Right cardiac atrium (tissue), 5 donors: ENCODE measurements around the gene BIVM. TPM values are rescaled to one million over a fixed set of nuclear protein-coding genes. Genes with fewer than 3 reads are reported as not detected.
"Not testable (repeated sequence)": the region's sequence is repeated elsewhere in the genome, so short reads cannot be mapped to it uniquely, and the experiment has no call there.

Experiments used
- ATAC-seq, 2 donors: fragments of 200-7000 bp; cut with Tn5 transposase; one replicate each; pipeline versions ENCODE4 v1.8.0 to v1.9.1; 2020; ENCODE audit warnings: moderate library complexity in 2 of 2, mild to moderate bottlenecking in 1 of 2
- DNase-seq, 3 donors: peaks; one replicate each; pipeline ENCODE4 v3.0.0-alpha.2; 2020
- H3K27ac ChIP-seq: one replicate; pipeline ENCODE4 v1.5.1; 2013; ENCODE audit warnings: mild to moderate bottlenecking, low read length, control low read depth, moderate library complexity
- H3K27me3 ChIP-seq: one replicate; pipeline ENCODE4 v1.6.1; 2013; ENCODE audit not compliant: control insufficient read depth, insufficient read depth
- H3K4me1 ChIP-seq: one replicate; pipeline ENCODE4 v1.6.1; 2013; ENCODE audit warnings: low read length; ENCODE audit not compliant: control insufficient read depth, insufficient read depth
- H3K4me3 ChIP-seq: one replicate; pipeline ENCODE4 v1.5.1; 2013; ENCODE audit warnings: low read length, control low read depth
- H3K9me3 ChIP-seq: one replicate; pipeline ENCODE4 v1.6.1; 2013; ENCODE audit warnings: low read length; ENCODE audit not compliant: control insufficient read depth
- WGBS: extraction: QIAGEN DNeasy Blood & Tissue Kit; methylation state at CpG from one replicate; pipeline ENCODE4 v1.1.7; 2013; 5-methylcytosine and 5-hydroxymethylcytosine counted together
- intact Hi-C, 4 donors: fragments of 100-400 bp; cut with DNase I; formaldehyde crosslinking; loops; one replicate each; pipeline versions ENCODE4 v1.11.0 to v1.14.0; 2022 to 2023
- polyA plus RNA-seq: library from polyadenylated mRNA; stranded (reverse); fragments of 200-250 nt; gene quantifications from one replicate; pipeline ENCODE4 v1.2.3, GENCODE V29; 2013
- total RNA-seq, 4 donors: library from RNA; stranded (reverse); fragmentation: NEBNext Ultra II Directional; extraction: Animal tissue kit (Norgen Biotek cat#: 25700); gene quantifications; one replicate each; pipeline ENCODE4 v1.2.1, GENCODE V29; 2021
- donor health status: healthy with polysubstance abuse.
- donor health status: DM: no; HTN: yes; CAD: no.
- donor health status: DM: no; HTN: no; CAD: no.
- donor health status: DM: no; HTN: yes; CAD: no; lungs with severe emphysema.
- donor health status: DM: yes; HTN: yes; CAD: no.

The BIVM gene
- total and polyA plus RNA-seq, 5 donors = 22.7 to 43.2 (median 38.1) TPM

DNA sequence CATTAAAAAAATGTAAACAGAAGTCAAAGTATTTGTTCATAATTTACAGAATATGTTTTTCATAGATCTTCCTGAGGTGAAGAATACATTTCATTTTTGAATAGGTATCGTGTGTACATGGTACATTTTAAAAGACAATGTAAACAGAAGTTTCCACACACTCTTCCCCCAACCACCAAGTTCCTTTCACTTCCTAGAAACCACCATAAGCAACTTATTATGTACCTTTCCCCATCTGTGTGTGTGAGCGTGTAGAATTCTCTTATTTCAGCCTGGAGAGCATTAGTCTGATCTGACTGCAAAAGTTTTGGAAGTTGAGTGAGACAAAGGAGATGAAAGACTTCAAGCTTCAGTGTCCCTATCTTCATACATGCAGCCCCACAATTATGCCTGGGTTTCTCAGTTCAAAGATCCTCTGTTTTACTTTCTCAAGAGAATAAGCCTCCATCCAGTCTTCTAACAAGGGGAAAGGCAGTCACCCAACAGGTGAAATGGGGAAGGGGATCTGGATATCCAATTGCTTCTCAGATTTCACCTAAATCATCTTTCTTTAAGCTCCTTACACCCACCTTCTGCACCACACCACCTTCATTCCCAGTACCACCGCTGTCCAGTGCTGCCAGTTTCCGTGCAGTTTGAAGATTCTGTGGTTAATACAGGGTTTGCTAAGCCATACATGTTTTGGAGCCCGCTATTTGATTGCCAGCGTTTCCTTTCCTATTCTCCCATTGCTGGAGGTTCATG lies 27.4 kb upstream of the BIVM start:
- WGBS = 89% methylated on average over 6 of the region's 6 CpGs
- DNase-seq (no peak), ATAC-seq (no peak)
- intact Hi-C loops = loop anchor here in 1 of 4 donors (10.0 kb wide), 1 partner anchor 73 kb away; the partner anchor contains the start of gene ERCC5
- peaks cover 3% of the 10 kb centered on the region for H3K4me1 ChIP-seq
- H3K9me3 ChIP-seq = no peaks in the 10 kb centered on the region
- H3K27me3 ChIP-seq = no peaks in the 10 kb centered on the region
- no peak overlapping the region for H3K4me3 ChIP-seq
- no peak overlapping the region for H3K27ac ChIP-seq

- ATAC-seq (no peak), DNase-seq (no peak)
- intact Hi-C loops = loop anchor here in 1 of 4 donors (10.0 kb wide), 1 partner anchor 73 kb away; the partner anchor contains the start of gene ERCC5
- Histone ChIP-seq H3K27ac (no peak overlapping the region), H3K4me1 (peaks cover 3% of the 10 kb centered on the region), H3K27me3 (no peaks in the 10 kb centered on the region), H3K4me3 (no peak overlapping the region), H3K9me3 (no peaks in the 10 kb centered on the region)
- 93% methylated on average over 16 of the region's 16 CpGs for WGBS
Measured at GRCh38 chr13:102772042-102772425, 26.9 kb upstream of the BIVM start.

GRCh38 chr13:102773441-102774213 lies 25.3 kb upstream of the BIVM start, which contains the start of gene TEX30:
TSS of gene TEX30 (minus strand) at chr13:102773786. CDS start at chr13:102770026, 3,760 bp downstream.
- intact Hi-C loops = loop anchor here in 1 of 4 donors (10.0 kb wide), 1 partner anchor 71 kb away; the partner anchor contains the start of gene ERCC5
- under 1% methylated on average over 85 of the region's 85 CpGs for WGBS
- peaks cover 3% of the 10 kb centered on the region for H3K4me1 ChIP-seq
- peak within 1 kb of the TSS; percentile 78 for H3K4me3 ChIP-seq
- no peaks in the 10 kb centered on the region for H3K9me3 ChIP-seq
- DNase-seq = peak; percentile 89 to 95 (median 94)
- no peaks in the 10 kb centered on the region for H3K27me3 ChIP-seq
- peak; percentile 100 for ATAC-seq
- H3K27ac ChIP-seq = peak within 1 kb of the TSS; percentile 67

- intact Hi-C loops = loop anchor here in 1 of 4 donors (10.0 kb wide), 1 partner anchor 71 kb away; the partner anchor contains the start of gene ERCC5
- ATAC-seq = peak; percentile 23 to 28
- H3K4me3 ChIP-seq = peak overlapping the region; percentile 78
- no peaks in the 10 kb centered on the region for H3K27me3 ChIP-seq
- WGBS = 65% methylated on average over 27 of the region's 27 CpGs
- H3K4me1 ChIP-seq = peaks cover 3% of the 10 kb centered on the region
- H3K9me3 ChIP-seq = no peaks in the 10 kb centered on the region
- H3K27ac ChIP-seq = peak overlapping the region; percentile 67
- peak; percentile 39 to 64 (median 48) for DNase-seq
Measured at GRCh38 chr13:102774214-102774568, 24.7 kb upstream of the BIVM start.

GRCh38 chr13:102774591-102775520 lies 24.1 kb upstream of the BIVM start:
- no peak overlapping the region for H3K4me3 ChIP-seq
- no peak for DNase-seq
- ATAC-seq = no peak
- H3K27ac ChIP-seq = no peak overlapping the region
- intact Hi-C loops = loop anchor here in 1 of 4 donors (10.0 kb wide), 1 partner anchor 70 kb away; the partner anchor contains the start of gene ERCC5
- no peaks in the 10 kb centered on the region for H3K27me3 ChIP-seq
- H3K9me3 ChIP-seq = no peaks in the 10 kb centered on the region
- WGBS = 91% methylated on average over 14 of the region's 14 CpGs
- H3K4me1 ChIP-seq = peaks cover 3% of the 10 kb centered on the region

GRCh38 chr13:102776271-102776670 lies 22.6 kb upstream of the BIVM start:
- intact Hi-C loops = loop anchor here in 1 of 4 donors (10.0 kb wide), 1 partner anchor 69 kb away; the partner anchor contains the start of gene ERCC5
- Histone ChIP-seq H3K9me3 (no peaks in the 10 kb centered on the region), H3K4me1 (peaks cover 3% of the 10 kb centered on the region), H3K4me3 (no peak overlapping the region), H3K27ac (no peak overlapping the region), H3K27me3 (no peaks in the 10 kb centered on the region)
- 89% methylated on average over 2 of the region's 2 CpGs for WGBS
- ATAC-seq (no peak), DNase-seq (no peak)

- intact Hi-C loops = loop anchor here in 1 of 4 donors (10.0 kb wide), 1 partner anchor 67 kb away; the partner anchor contains the start of gene ERCC5
- H3K27ac ChIP-seq = no peak overlapping the region
- 78% methylated on average over 3 of the region's 3 CpGs for WGBS
- no peaks in the 10 kb centered on the region for H3K27me3 ChIP-seq
- no peaks in the 10 kb centered on the region for H3K4me1 ChIP-seq
- DNase-seq = no peak
- H3K4me3 ChIP-seq = no peak overlapping the region
- no peaks in the 10 kb centered on the region for H3K9me3 ChIP-seq
- no peak for ATAC-seq
Measured at GRCh38 chr13:102777736-102778135, 21.2 kb upstream of the BIVM start.

DNA sequence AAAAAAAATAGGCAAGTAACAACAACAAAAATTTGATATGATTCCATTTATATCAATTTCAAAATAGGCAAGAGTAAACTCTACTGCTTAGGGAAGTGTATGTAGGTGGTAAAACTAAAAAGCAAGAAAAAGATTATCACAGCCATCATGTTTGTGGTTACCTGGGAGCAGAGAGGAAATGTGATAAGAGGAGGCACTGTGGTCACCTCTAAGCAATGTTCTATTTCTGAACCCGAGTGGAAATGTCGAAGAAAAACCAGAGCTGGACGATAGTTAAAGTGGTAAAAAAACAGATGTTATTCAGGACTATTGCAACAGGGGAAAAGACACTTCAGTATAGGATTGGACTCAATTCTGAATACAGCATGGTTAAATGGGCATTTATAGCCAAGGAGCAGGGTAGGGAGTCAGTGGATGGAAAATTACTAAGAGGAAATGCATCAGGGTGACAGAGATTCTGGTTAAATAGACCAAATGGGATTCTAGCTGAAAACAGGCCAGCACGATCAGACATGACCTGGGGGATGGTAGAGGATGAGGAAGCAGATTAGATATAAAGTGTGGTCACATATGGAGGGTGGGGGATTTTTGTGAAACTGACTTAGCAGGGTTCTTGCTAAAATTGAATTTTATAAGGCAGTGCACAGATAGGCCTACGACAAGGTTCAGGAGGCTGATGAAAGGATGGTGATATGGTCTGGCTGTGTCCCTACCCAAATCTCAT lies 19.3 kb upstream of the BIVM start:
- ATAC-seq (no peak), DNase-seq (no peak)
- no peak overlapping the region for H3K27ac ChIP-seq
- no peaks in the 10 kb centered on the region for H3K9me3 ChIP-seq
- H3K27me3 ChIP-seq = no peaks in the 10 kb centered on the region
- no peaks in the 10 kb centered on the region for H3K4me1 ChIP-seq
- intact Hi-C loops = loop anchor here in 1 of 4 donors (10.0 kb wide), 1 partner anchor 65 kb away; the partner anchor contains the start of gene ERCC5
- no peak overlapping the region for H3K4me3 ChIP-seq
- WGBS = 62% methylated on average over 5 of the region's 5 CpGs

- H3K4me1 ChIP-seq, H3K9me3 ChIP-seq, intact Hi-C loops, H3K27ac ChIP-seq, ATAC-seq, DNase-seq, H3K4me3 ChIP-seq, H3K27me3 ChIP-seq: not testable (repeated sequence)
- 87% methylated on average over 4 of the region's 4 CpGs for WGBS
Measured at GRCh38 chr13:102780656-102781055, 18.3 kb upstream of the BIVM start.

DNA sequence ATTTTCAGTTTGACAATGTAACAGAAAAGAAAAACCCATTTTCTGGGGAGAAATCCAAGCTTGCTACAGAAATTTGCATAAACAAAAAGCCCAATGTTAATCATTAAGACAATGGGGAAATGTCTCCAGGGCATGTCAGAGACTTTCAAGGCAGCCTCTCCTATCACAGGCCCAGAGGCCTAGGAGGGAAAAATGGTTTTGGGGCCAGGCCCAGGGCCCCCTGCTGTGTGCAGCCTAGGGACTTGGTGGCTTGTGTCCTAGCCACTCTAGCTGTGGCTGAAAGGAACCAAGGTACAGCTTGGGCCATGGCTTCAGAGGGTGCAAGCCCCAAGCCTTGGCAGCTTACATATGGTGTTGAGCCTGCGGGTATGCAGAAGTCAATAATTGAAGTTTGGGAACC lies 17.3 kb upstream of the BIVM start:
- Histone ChIP-seq H3K9me3 (no peaks in the 10 kb centered on the region), H3K27me3 (no peaks in the 10 kb centered on the region), H3K27ac (no peak overlapping the region), H3K4me3 (no peak overlapping the region), H3K4me1 (no peaks in the 10 kb centered on the region)
- 96% methylated on average over 1 of the region's 1 CpG for WGBS
- DNase-seq (no peak), ATAC-seq (no peak)
- intact Hi-C loops = no loop called here
